Aorta (tissue), 5 donors: ENCODE data around the gene SLX9. TPM values are rescaled to one million over a fixed set of nuclear protein-coding genes. Genes with fewer than 3 reads are reported as not detected.

Experiments used
- ATAC-seq: fragments of 200-7000 bp; cut with Tn5 transposase; one replicate; pipeline ENCODE4 v1.9.1; 2022; ENCODE audit warnings: moderate library complexity; ENCODE audit not compliant: low FRiP score
- DNase-seq, 2 donors: peaks; one replicate each; pipeline ENCODE4 v3.0.0-alpha.2; 2020
- H3K27ac ChIP-seq, 2 donors: one replicate each; pipeline ENCODE4 v1.5.1; 2013; ENCODE audit warnings: low read length in 2 of 2, mild to moderate bottlenecking in 2 of 2, moderate library complexity in 2 of 2, control low read depth in 1 of 2, inconsistent platforms in 1 of 2, low read depth in 1 of 2
- H3K27me3 ChIP-seq, 2 donors: one replicate each; pipeline ENCODE4 v1.6.1; 2013; ENCODE audit warnings: control low read depth in 1 of 2, low read length in 1 of 2, mild to moderate bottlenecking in 1 of 2, moderate library complexity in 1 of 2; ENCODE audit not compliant: insufficient read depth in 2 of 2, control insufficient read depth in 1 of 2
- H3K36me3 ChIP-seq, 2 donors: one replicate each; pipeline ENCODE4 v1.6.1; 2013; ENCODE audit warnings: control low read depth in 1 of 2, low read length in 1 of 2, mild to moderate bottlenecking in 1 of 2; ENCODE audit not compliant: insufficient read depth in 2 of 2, control insufficient read depth in 1 of 2
- H3K4me1 ChIP-seq, 2 donors: one replicate each; pipeline ENCODE4 v1.6.1; 2013; ENCODE audit warnings: low read length in 2 of 2, control low read depth in 1 of 2, mild to moderate bottlenecking in 1 of 2, moderate library complexity in 1 of 2; ENCODE audit not compliant: insufficient read depth in 2 of 2, control insufficient read depth in 1 of 2
- H3K4me3 ChIP-seq, 2 donors: one replicate each; pipeline ENCODE4 v1.5.1; 2013; ENCODE audit warnings: low read length in 2 of 2, control low read depth in 1 of 2, mild to moderate bottlenecking in 1 of 2
- H3K9me3 ChIP-seq: one replicate; pipeline ENCODE4 v1.6.1; 2013; ENCODE audit warnings: mild to moderate bottlenecking, low read length; ENCODE audit not compliant: control insufficient read depth
- WGBS, 2 donors: extraction: QIAGEN DNeasy Blood & Tissue Kit; methylation state at CpG; one replicate each; pipeline ENCODE4 v1.1.7; 2013; 5-methylcytosine and 5-hydroxymethylcytosine counted together
- intact Hi-C, 2 donors: fragments of 100-400 bp; cut with DNase I; formaldehyde crosslinking; loops; one replicate each; pipeline versions ENCODE4 v1.14.2 to v1.15.0; 2022
- polyA plus RNA-seq, 2 donors: library from polyadenylated mRNA; stranded (reverse); fragments of 200-250 nt; gene quantifications; one replicate each; pipeline ENCODE4 v1.2.3, GENCODE V29; 2013
- total RNA-seq, 2 donors: library from RNA; stranded (reverse); fragmentation: NEBNext Ultra II Directional; extraction: Animal tissue kit (Norgen Biotek cat#: 25700); gene quantifications; one replicate each; pipeline ENCODE4 v1.2.1, GENCODE V29; 2021
- donor health status: healthy with polysubstance abuse.
- donor health status: Bipolar disorder and iron deficiency.
- donor health status: DM: no; HTN: no; CAD: no.
- donor health status: DM: no; HTN: no; CAD: no.
- donor health status: DM: yes; HTN: yes; CAD: no.

SLX9 gene
- total and polyA plus RNA-seq, 4 donors: 17.3 to 29.6 (median 20.3) TPM

DNA sequence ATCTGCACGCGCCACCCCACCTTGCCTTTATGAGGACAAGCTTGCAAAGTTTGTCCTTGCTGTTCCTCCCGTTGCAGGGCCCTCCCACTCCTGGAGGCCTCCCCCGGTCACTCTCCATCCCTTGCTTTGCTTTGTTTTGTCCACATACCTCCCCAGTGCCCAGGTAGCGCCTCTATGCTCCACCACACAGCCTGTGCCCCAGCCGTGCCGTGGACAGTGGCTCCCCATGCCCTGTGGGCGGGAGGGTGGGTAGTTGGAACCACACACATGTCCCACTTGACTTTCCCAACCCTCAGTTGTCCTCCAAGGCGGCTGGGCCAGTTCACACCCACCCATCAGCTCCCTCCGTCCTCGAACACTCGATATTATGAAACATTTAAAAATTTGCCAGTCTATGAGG lies 24.6 kb downstream of the SLX9 start:
- H3K36me3 ChIP-seq: no peaks in the 10 kb centered on the region
- H3K27ac ChIP-seq: peak overlapping the region in 1 of 2 donors; percentile 39
- no peaks in the 10 kb centered on the region for H3K9me3 ChIP-seq
- H3K4me1 ChIP-seq: no peaks in the 10 kb centered on the region
- ATAC-seq (no peak), DNase-seq (no peak)
- WGBS, 2 donors: 97% methylated on average over 12 of the region's 12 CpGs
- no peak overlapping the region for H3K4me3 ChIP-seq
- intact Hi-C loops: no loop called here
- no peaks in the 10 kb centered on the region for H3K27me3 ChIP-seq

DNA sequence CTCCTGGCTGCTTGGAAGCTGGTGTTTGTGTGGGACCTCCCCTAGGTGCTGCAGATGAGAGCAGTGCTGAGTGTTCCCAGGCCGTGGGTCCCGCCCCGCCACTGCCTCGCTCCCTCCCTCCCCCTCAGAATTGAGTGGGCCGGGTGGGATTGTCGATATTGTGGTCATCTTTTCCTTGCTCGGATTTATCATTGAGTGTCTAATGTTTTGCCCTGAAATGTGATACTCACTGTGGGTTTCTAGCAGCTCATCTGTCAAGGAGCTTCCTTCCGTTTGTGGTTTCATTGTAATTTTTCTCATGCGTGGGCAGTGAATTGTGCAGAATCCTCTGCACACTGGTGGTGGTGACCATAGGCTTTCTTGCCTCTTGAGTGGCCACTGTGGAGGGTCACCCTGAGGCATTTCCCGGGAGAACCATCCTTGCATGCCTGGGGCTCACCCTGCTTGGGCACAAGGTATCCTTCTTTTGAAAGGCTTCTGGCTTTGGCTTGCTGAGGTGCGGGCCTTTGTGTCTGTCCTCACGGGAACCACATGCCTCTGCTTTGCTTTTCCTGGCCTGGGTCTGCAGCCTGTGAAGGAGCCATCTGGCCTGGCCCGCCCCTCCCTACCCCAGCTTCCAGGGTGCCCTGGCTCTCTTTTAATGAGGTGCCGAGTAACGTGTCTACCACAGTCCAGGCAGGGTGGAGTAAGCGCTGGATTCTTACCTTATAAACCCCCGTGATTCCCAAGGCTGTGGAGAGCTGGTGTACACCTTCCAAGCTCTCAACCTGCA lies 25.6 kb downstream of the SLX9 start:
- DNase-seq (no peak), ATAC-seq (no peak)
- H3K4me1 ChIP-seq: no peaks in the 10 kb centered on the region
- intact Hi-C loops: no loop called here
- WGBS, 2 donors: 89 to 91% methylated on average over 17 of the region's 17 CpGs
- H3K27me3 ChIP-seq: no peaks in the 10 kb centered on the region
- H3K9me3 ChIP-seq: no peaks in the 10 kb centered on the region
- H3K27ac ChIP-seq: peak overlapping the region in 1 of 2 donors; percentile 6
- no peak overlapping the region for H3K4me3 ChIP-seq
- H3K36me3 ChIP-seq: no peaks in the 10 kb centered on the region

DNA sequence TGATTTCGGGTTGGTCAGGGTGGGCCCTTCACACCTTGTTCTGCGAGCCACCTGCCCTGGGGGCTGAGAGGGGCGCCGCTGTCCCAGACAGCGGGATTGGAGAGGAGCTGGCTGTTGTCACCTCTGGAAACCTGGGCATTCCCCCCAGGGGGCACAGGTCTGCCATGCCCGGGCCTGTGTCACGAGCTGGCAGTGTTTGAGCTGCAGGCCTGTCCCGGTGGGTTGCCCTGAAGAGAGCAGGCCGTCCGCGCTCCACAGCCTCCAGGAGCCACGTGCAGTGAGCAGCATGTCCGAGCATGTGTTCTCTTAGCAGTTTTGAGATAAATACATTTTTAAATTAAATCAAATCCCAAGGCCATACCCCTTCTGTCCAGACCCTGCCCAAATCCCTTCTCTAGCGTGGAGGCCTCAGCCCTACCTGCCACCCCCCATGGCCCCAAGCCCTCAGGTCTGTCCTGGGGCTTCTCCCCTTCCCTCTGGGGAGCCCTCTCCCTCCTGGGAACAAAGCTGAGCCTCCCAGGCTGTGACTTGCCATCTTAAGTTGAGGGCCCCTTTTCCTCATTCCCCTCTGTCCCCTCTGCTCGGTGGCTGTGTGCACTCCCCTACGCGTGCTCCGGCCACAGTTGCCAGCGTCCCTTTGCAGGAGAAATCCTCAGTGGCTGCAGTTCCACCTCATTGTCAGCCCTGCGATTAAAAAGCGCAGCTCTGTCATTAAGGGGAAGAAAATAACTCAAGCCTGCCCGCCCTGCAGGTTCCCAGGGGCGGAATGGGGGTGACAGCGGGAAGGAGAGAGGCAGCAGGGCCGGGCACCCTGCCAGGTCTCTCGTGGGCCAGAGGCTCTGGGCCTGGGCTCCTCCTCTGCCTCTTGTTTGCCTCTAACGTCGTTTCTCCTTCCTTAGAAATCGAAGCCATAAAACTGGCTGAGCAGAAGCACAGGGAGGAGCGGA lies 26.6 kb downstream of the SLX9 start:
- no peaks in the 10 kb centered on the region for H3K27me3 ChIP-seq
- WGBS, 2 donors: 37 to 41% methylated on average over 30 of the region's 30 CpGs
- intact Hi-C loops: no loop called here
- ATAC-seq: no peak
- no peaks in the 10 kb centered on the region for H3K4me1 ChIP-seq
- H3K9me3 ChIP-seq: no peaks in the 10 kb centered on the region
- DNase-seq: peak in 1 of 2 donors; percentile 81
- H3K36me3 ChIP-seq: no peaks in the 10 kb centered on the region
- peak overlapping the region in 1 of 2 donors; percentile 43 for H3K27ac ChIP-seq
- no peak overlapping the region for H3K4me3 ChIP-seq

DNA sequence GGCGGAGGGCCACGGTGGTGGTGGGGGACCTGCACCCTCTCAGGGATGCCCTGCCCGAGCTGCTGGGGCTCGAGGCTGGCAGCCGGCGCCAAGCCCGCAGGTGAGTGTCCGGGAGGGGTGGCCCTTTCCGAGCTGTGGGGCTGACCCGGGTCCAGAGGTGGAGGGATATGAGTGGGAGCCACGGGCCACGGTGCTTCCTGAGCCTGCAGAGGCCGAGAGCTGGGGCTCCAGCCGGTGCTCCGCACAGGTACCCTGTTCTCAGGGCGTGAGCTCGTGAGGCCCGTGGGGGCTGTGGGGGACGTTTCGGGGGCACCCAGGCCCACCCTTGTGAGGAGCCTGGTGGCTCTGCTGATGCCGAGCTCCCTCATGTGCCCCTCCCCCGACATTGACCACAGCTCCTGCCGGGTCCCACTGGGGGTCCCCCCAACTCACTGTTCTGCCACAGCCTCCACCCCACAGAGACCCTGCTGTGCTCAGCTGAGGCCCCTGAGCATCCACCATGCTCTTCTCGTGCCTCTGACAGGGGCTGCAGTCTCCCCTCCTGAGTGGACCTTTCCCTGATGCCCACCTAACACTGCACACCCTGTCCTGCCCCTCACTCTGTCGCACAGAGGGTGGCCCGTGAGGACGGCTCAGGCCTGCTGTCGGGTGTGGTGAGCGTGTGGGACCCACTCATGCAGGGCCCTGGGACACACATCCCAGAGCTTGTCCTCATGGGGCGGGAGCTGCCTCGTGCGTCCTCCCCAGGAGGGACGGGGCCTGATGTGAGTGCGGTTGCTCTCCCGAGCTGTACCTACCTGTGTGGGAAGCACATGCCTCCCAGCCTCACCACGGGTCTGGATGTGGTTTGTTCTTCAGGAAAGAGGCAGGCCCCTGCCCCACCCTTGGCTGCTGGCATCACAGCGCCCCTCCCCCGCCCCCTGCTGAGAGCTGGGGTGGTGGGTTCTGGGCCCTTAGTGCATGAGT lies 27.5 kb downstream of the SLX9 start:
- intact Hi-C loops: no loop called here
- ATAC-seq (no peak), DNase-seq (no peak)
- H3K9me3 ChIP-seq: no peaks in the 10 kb centered on the region
- 59 to 67% methylated on average over 38 of the region's 38 CpGs for whole genome bisulfite sequencing, 2 donors
- no peaks in the 10 kb centered on the region for H3K4me1 ChIP-seq
- peak overlapping the region in 1 of 2 donors; percentile 43 for H3K27ac ChIP-seq
- H3K36me3 ChIP-seq: no peaks in the 10 kb centered on the region
- no peak overlapping the region for H3K4me3 ChIP-seq
- H3K27me3 ChIP-seq: no peaks in the 10 kb centered on the region

DNA sequence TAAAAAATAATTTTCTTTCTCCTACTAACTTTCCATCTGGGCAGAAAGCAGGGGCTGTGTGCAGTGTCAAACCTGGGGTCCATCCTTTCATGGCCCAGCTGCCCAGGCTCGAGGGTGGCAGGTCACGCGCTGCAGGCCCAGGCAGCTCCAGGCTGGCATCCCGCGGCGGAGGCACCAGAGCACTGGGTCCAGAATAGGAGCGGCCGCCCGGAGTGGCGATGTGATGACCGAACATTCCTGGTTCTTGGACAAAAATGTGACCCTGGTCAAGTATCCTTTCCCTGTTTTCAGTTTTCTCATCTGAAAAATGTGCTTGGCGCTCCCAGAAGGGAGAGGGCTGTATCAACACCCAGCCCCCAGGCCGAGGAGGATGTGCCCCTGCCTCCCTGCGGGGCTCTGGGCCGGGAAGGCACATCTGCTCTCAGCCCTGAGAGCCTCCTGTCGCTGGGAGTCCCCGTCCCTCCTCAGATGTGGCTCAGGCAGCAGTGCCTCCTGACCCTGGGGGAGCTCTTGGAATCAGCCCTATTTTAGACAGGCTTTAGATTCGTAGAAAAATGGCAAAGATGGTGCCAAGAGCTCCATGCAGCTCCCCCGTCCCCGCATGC lies 29.3 kb downstream of the SLX9 start:
- intact Hi-C loops: no loop called here
- no peaks in the 10 kb centered on the region for H3K4me1 ChIP-seq
- H3K4me3 ChIP-seq: no peak overlapping the region
- DNase-seq (no peak), ATAC-seq (no peak)
- WGBS, 2 donors: 71 to 85% methylated on average over 20 of the region's 20 CpGs
- no peaks in the 10 kb centered on the region for H3K9me3 ChIP-seq
- no peaks in the 10 kb centered on the region for H3K27me3 ChIP-seq
- no peak overlapping the region for H3K27ac ChIP-seq
- H3K36me3 ChIP-seq: no peaks in the 10 kb centered on the region

DNA sequence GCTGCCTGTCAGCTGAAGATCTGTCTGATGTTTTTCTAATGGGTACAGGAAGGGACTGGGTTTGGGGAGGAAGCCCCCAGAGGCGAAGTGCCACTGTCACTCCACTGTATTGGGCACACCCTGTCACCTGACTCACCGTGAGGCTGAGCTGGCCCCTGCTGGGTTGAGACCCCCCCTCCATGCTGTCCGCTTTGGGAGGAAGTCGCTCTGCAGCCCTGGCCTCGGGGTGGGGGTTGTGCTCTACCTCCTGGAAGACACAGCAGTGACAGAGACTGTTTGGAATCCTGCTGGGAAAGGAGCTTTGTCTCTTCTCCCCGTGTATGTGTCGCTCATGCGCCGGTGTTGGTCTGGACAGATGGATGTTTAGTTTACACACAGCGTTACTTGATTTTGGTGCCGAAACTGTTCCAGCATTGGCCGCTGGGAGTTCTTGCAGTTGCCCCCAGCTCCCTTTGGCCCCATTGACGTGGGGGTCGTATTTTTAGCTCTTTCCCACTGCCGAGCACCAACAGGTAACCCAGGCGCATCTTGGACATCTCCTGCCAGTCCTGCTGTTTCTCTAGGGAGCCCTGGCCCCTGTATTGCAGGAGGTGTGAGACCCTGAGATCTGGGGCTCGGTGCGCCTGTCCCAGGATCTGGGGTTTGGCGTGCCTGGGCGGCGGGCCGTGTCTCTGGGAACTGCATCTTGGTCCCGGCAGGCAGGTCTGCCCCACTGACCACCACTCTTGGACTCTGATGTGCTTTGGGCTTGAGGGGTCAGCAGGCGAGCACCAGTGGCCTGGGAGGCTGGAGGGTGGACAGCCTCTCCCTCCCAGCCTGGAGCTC lies 30.3 kb downstream of the SLX9 start:
- WGBS, 2 donors: 89 to 90% methylated on average over 24 of the region's 24 CpGs
- ATAC-seq: no peak
- H3K27me3 ChIP-seq: no peaks in the 10 kb centered on the region
- H3K36me3 ChIP-seq: no peaks in the 10 kb centered on the region
- no peaks in the 10 kb centered on the region for H3K4me1 ChIP-seq
- intact Hi-C loops: no loop called here
- H3K9me3 ChIP-seq: no peaks in the 10 kb centered on the region
- H3K4me3 ChIP-seq: no peak overlapping the region
- no peak for DNase-seq
- no peak overlapping the region for H3K27ac ChIP-seq

DNA sequence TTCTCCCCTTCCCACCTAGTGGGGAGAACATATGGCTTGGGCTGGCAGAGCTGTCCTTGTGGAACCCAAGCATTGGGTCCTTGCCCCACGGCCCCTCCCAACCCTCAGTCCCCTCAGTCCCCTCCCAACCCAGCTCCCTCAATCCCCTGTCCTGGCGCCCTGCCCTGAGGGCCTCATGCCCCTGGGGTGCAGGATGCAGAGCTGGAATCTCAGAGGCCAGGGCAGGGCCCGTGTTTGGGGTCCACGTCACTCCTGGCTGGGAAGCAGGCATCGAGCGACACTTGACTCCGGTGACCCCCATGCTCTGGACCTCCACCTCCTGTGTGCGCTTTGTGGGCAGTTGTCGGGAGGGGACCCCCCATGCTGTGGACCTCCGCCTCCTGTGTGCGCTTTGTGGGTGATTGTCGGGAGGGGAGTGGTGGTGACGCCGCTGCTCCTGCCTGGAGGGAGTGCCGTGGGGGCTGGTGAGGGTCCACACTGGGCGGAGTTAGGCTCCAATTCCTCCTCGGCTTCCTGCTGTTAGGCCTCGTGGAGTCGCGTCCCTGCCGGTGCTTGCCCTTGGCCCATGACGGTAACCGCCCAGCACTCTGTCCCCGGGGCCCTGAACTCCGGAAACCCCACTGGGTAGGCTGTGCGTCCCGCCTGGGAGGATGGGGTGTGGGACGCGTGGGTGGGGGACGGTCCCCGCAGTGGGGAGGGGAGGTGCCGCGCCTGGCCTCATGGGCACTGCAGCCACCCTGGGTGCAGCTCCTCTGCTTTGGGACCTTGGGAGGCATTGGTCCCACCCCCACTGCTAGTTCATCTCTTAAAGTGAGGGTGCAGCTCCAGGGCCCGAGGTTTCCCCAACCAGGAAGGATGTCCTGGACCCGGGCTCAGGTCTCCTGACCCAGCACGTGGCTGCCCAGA lies 31.2 kb downstream of the SLX9 start:
- H3K4me3 ChIP-seq: no peak overlapping the region
- ATAC-seq (no peak), DNase-seq (no peak)
- H3K27me3 ChIP-seq: no peaks in the 10 kb centered on the region
- H3K4me1 ChIP-seq: no peaks in the 10 kb centered on the region
- intact Hi-C loops: no loop called here
- H3K27ac ChIP-seq: no peak overlapping the region
- WGBS, 2 donors: 90% methylated on average over 36 of the region's 36 CpGs
- no peaks in the 10 kb centered on the region for H3K36me3 ChIP-seq
- H3K9me3 ChIP-seq: no peaks in the 10 kb centered on the region
